Measurements from ENCODE around the gene TNFRSF14. TPM values are rescaled to one million over a fixed set of nuclear protein-coding genes. Genes with fewer than 3 reads are reported as not detected.
"Not testable (repeated sequence)": the region's sequence is repeated elsewhere in the genome, so short reads cannot be mapped to it uniquely, and the experiment has no call there.

The TNFRSF14 gene
- total RNA-seq, 1 donor from 2014 or later, result 8.5 TPM

DNA sequence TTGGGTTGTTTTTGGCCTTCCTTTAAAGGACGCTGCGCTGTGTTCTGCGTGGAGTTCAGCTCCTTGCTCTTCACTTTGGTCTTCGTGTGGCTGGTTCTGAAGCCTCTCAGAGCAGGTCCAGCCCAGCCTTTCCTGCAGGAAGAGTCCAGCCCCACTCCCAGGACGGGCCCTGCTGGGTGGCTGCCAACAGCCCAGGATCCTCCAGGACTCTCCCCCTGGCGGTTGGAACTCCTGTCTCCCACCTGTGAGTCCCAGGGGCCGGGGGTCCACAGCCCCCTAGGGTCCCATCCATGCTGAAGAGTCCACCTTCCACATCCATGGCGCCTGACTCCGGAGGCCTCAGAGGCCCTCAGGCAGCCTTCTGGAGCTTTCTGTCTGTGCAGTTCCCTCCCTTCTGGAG is 4.6 kb upstream of the TNFRSF14 start:
- H3K36me3 Mint-ChIP-seq; H3K4me3 Mint-ChIP-seq; H3K4me1 Mint-ChIP-seq (ENCODE audit: unreplicated experiment); H3K27ac Mint-ChIP-seq; H3K27me3 Mint-ChIP-seq; H3K9me3 Mint-ChIP-seq; DNase-seq (ENCODE audit: extremely low spot score, unreplicated experiment): not testable (repeated sequence)

- Mint-ChIP-seq H3K27ac (no peak overlapping the region), H3K36me3 (no peaks in the 10 kb centered on the region), H3K4me3 (no peak overlapping the region), H3K9me3 (no peaks in the 10 kb centered on the region), H3K4me1 (ENCODE audit: unreplicated experiment) (peaks cover 5% of the 10 kb centered on the region), H3K27me3 (no peaks in the 10 kb centered on the region)
- no peak for TF ChIP-seq CTCF (conservative IDR thresholded peaks at IDR 0.05)
- DNase-seq (ENCODE audit: extremely low spot score, unreplicated experiment), result no peak
Measured at GRCh38 chr1:2552189-2552588, 4.0 kb upstream of the TNFRSF14 start.

- not testable (repeated sequence) for H3K9me3 Mint-ChIP-seq; H3K4me1 Mint-ChIP-seq (ENCODE audit: unreplicated experiment); H3K27ac Mint-ChIP-seq; H3K4me3 Mint-ChIP-seq; H3K36me3 Mint-ChIP-seq; H3K27me3 Mint-ChIP-seq; DNase-seq (ENCODE audit: extremely low spot score, unreplicated experiment)
Measured at GRCh38 chr1:2553076-2553475, 3.1 kb upstream of the TNFRSF14 start.

- Mint-ChIP-seq H3K36me3 (no peaks in the 10 kb centered on the region), H3K4me3 (no peak overlapping the region), H3K9me3 (no peaks in the 10 kb centered on the region), H3K27ac (no peak overlapping the region), H3K27me3 (no peaks in the 10 kb centered on the region), H3K4me1 (ENCODE audit: unreplicated experiment) (peaks cover 5% of the 10 kb centered on the region)
- no peak for TF ChIP-seq CTCF (conservative IDR thresholded peaks at IDR 0.05)
- DNase-seq (ENCODE audit: extremely low spot score, unreplicated experiment), result no peak
Measured at GRCh38 chr1:2553871-2554620, 2.1 kb upstream of the TNFRSF14 start.

GRCh38 chr1:2554621-2555387 is 1.4 kb upstream of the TNFRSF14 start:
- peaks cover 5% of the 10 kb centered on the region for H3K4me1 Mint-ChIP-seq (ENCODE audit: unreplicated experiment)
- no peaks in the 10 kb centered on the region for H3K9me3 Mint-ChIP-seq
- peak; percentile 52 for TF ChIP-seq CTCF (conservative IDR thresholded peaks at IDR 0.05)
- H3K27me3 Mint-ChIP-seq, result no peaks in the 10 kb centered on the region
- no peak overlapping the region for H3K4me3 Mint-ChIP-seq
- H3K36me3 Mint-ChIP-seq, result no peaks in the 10 kb centered on the region
- H3K27ac Mint-ChIP-seq, result no peak overlapping the region
- no peak for DNase-seq (ENCODE audit: extremely low spot score, unreplicated experiment)

GRCh38 chr1:2555634-2556276 is 416 bp upstream of the TNFRSF14 start:
- Mint-ChIP-seq H3K27me3 (no peaks in the 10 kb centered on the region), H3K9me3 (no peaks in the 10 kb centered on the region), H3K27ac (peak overlapping the region; percentile 72), H3K36me3 (no peaks in the 10 kb centered on the region), H3K4me3 (no peak overlapping the region), H3K4me1 (ENCODE audit: unreplicated experiment) (peaks cover 5% of the 10 kb centered on the region)
- no peak for DNase-seq (ENCODE audit: extremely low spot score, unreplicated experiment)
- TF ChIP-seq CTCF (conservative IDR thresholded peaks at IDR 0.05), result no peak
